Neural progenitor cell (in vitro differentiated cells): ENCODE data around the gene TCF3.

Experiments
- EZH2 ChIP-seq: fragments of 200-600 bp; sonication (generic); IDR thresholded peaks from 2 replicates; pipeline ENCODE4 v1.6.1; 2017; ENCODE audit warnings: antibody characterized with exemption, mild to moderate bottlenecking, moderate library complexity
- EZH2phosphoT487 ChIP-seq: fragments of 200-600 bp; sonication (generic); IDR thresholded peaks from 2 replicates; pipeline ENCODE4 v1.6.1; 2017; ENCODE audit warnings: antibody characterized with exemption
- TF ChIP-seq, protein P1 (sequence below): fragments of 200-600 bp; sonication (generic); IDR thresholded peaks from 2 replicates; pipeline ENCODE4 v1.5.1; 2017; ENCODE audit warnings: antibody characterized with exemption, mild to moderate bottlenecking

DNA sequence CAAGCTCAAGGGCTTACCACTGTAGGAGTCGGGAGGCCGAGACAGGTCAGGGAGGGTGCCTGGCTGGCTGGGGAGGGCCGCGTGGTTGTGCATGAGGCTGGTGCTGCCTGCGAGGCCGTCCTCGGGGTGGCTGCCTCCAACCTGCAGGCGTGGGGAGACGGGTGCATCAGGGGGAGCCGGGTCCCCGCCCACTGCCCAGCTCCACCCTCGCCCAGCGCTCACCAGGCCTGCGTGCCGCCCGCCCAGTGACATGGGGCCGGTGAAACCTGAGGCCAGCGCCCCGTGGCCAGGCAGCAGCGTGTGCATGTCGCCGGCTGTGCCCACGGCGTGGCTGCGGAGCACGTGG, 33.3 kb downstream of the TCF3 start:
- TF ChIP-seq, protein P1, sequence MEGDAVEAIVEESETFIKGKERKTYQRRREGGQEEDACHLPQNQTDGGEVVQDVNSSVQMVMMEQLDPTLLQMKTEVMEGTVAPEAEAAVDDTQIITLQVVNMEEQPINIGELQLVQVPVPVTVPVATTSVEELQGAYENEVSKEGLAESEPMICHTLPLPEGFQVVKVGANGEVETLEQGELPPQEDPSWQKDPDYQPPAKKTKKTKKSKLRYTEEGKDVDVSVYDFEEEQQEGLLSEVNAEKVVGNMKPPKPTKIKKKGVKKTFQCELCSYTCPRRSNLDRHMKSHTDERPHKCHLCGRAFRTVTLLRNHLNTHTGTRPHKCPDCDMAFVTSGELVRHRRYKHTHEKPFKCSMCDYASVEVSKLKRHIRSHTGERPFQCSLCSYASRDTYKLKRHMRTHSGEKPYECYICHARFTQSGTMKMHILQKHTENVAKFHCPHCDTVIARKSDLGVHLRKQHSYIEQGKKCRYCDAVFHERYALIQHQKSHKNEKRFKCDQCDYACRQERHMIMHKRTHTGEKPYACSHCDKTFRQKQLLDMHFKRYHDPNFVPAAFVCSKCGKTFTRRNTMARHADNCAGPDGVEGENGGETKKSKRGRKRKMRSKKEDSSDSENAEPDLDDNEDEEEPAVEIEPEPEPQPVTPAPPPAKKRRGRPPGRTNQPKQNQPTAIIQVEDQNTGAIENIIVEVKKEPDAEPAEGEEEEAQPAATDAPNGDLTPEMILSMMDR, result no peak
- TF ChIP-seq EZH2phosphoT487, result no peak
- no peak for TF ChIP-seq EZH2
